WI38 (cell line): ENCODE measurements around the gene CHRNB4.

Experiments
- H3K4me3 ChIP-seq: 2 replicates; pipeline ENCODE4 v1.5.1; 2011; ENCODE audit warnings: low read depth, mild to moderate bottlenecking, control low read depth, low read length
- TF ChIP-seq, protein P1 (sequence below): IDR thresholded peaks from 2 replicates; pipeline ENCODE4 v1.5.1; 2012; ENCODE audit warnings: low read depth, mild to moderate bottlenecking, control low read depth, low read length

Gene CHRNB4

DNA sequence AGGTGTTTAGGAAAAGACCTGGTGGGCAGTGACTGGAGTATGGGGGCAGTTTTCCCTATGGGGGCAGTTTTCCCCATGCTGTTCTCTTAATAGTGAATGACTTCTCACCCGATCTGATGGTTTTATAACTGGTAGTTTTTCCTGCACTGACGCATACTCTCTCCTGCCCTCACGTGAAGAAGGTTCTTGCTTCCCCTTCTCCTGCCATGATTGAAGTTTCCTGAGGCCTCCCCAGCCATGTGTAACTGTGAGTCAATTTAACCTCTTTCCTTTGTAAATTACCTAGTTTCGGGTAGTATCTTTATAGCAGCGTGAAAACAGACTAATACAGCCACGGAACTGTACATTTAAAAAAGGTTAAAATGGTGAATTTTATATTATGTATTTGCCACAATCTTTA is 25.0 kb upstream of the CHRNB4 start:
- no peak overlapping the region for H3K4me3 ChIP-seq
- TF ChIP-seq, protein P1, sequence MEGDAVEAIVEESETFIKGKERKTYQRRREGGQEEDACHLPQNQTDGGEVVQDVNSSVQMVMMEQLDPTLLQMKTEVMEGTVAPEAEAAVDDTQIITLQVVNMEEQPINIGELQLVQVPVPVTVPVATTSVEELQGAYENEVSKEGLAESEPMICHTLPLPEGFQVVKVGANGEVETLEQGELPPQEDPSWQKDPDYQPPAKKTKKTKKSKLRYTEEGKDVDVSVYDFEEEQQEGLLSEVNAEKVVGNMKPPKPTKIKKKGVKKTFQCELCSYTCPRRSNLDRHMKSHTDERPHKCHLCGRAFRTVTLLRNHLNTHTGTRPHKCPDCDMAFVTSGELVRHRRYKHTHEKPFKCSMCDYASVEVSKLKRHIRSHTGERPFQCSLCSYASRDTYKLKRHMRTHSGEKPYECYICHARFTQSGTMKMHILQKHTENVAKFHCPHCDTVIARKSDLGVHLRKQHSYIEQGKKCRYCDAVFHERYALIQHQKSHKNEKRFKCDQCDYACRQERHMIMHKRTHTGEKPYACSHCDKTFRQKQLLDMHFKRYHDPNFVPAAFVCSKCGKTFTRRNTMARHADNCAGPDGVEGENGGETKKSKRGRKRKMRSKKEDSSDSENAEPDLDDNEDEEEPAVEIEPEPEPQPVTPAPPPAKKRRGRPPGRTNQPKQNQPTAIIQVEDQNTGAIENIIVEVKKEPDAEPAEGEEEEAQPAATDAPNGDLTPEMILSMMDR, result no peak

- H3K4me3 ChIP-seq, result no peak overlapping the region
- TF ChIP-seq, protein P1, result no peak
These were observed 22.7 kb upstream of the CHRNB4 start for GRCh38 chr15:78663703-78664102.

DNA sequence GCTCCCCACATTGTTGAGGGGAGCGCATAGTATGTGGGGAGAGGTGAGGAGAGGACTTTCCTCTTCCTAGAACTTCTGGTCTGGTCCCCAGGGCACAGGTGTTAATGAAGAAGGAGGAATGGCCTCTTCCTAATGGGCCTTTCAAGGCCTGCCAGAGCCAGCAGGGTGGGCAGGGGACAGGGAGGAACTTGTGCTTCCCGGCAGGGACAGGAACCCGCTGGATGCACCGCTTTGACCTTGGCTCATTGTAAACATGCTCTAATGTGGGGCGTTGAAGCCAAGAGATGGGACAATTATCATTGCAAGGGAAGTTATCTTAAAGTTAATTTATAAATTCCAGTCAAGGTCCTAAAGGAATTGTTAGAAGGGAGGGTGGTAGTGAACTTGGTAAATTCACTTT is 21.0 kb upstream of the CHRNB4 start:
- TF ChIP-seq, protein P1, result no peak
- no peak overlapping the region for H3K4me3 ChIP-seq

DNA sequence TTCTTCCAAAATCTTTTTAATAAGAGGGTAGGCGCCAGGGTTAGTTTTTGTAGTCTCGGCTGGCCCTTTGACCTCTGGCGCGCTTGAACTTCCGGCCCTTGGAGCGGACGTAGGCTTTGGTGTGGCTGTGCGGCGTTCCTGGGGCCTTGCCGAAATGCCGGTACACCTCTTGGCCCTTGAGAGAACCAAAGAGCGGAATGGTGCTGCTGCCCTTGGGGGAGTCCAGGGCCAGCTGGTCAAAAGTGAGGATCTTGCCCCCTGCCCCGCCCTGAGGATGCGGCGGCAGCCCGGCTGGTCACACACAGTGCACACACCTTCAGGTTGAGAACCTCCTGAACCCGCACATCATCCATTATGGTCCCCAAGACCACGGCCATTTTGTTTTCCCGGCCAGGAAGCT is 20.0 kb upstream of the CHRNB4 start:
- TF ChIP-seq, protein P1, result no peak
- no peak overlapping the region for H3K4me3 ChIP-seq

GRCh38 chr15:78660584-78660983 is 19.6 kb upstream of the CHRNB4 start:
- no peak overlapping the region for H3K4me3 ChIP-seq
- TF ChIP-seq, protein P1, result no peak

- no peak overlapping the region for H3K4me3 ChIP-seq
- TF ChIP-seq, protein P1, result no peak
These were observed 17.8 kb upstream of the CHRNB4 start for GRCh38 chr15:78658823-78659222.

DNA sequence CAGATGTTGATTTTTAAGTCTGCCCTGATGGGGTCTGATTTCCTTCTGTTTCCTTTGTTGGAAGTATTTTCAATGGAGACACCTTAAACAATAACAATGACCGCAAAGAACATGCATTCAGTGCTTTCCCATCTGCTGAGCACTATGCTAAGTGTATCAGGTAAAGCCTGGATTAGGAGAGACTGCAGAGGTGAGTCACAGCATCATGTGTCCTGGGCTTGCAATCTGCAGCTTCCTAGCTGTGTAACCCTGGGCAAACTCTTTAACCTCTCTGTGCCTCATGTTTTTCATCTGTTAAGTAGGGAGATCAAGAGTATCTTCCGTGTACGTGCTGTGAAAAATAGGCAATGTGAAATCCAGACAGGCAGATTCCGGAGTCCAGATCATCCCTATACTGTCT is 13.3 kb upstream of the CHRNB4 start:
- TF ChIP-seq, protein P1, result no peak
- H3K4me3 ChIP-seq, result no peak overlapping the region
